ENCODE data around the gene SMARCA2. TPM values are rescaled to one million over a fixed set of nuclear protein-coding genes. Genes with fewer than 3 reads are reported as not detected.

The SMARCA2 gene
- total RNA-seq, 1 donor from 2014 or later, result 4.2 TPM

DNA sequence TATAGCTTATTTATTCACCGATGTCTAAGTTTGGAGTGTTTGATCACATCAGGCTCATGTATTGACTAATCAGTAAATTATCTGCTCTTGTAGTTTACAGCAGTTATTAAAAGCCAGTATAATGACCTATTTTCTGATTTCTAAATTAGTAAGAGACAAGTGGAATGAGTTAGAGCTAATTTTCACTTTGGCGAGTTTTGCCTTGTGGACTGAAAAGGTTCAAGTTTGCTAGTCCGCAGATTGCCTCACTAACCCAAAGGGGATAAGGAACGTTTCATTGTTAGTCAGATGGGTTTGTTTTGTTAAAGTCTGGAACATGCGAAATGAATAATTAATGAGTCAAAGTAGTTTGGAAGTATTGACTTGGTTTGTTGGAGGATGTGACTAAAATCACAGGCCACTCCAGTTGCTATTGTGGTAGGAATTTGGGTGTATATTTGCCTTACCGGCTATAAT lies 40.1 kb downstream of the SMARCA2 start:
- Histone ChIP-seq H3K4me3 (no peak overlapping the region), H3K4me2 (no peak overlapping the region), H3K4me1 (no peaks in the 10 kb centered on the region), H3K27ac (no peak overlapping the region), H3K79me2 (ENCODE audit: low read depth) (no peaks in the 10 kb centered on the region), H3K27me3 (no peaks in the 10 kb centered on the region), H3F3A (ENCODE audit: low read depth) (no peaks in the 10 kb centered on the region), H2AFZ (replicated peaks) (no peak overlapping the region), H3K9me3 (ENCODE audit: low read depth) (no peaks in the 10 kb centered on the region), H3K9ac (no peak overlapping the region), H3K36me3 (no peaks in the 10 kb centered on the region), H4K20me1 (ENCODE audit: low read depth) (no peaks in the 10 kb centered on the region)
- peaks cover 2% of the 10 kb centered on the region for H3K27me3 Mint-ChIP-seq (ENCODE audit: insufficient read depth, low read depth)
- TF ChIP-seq, protein P1, sequence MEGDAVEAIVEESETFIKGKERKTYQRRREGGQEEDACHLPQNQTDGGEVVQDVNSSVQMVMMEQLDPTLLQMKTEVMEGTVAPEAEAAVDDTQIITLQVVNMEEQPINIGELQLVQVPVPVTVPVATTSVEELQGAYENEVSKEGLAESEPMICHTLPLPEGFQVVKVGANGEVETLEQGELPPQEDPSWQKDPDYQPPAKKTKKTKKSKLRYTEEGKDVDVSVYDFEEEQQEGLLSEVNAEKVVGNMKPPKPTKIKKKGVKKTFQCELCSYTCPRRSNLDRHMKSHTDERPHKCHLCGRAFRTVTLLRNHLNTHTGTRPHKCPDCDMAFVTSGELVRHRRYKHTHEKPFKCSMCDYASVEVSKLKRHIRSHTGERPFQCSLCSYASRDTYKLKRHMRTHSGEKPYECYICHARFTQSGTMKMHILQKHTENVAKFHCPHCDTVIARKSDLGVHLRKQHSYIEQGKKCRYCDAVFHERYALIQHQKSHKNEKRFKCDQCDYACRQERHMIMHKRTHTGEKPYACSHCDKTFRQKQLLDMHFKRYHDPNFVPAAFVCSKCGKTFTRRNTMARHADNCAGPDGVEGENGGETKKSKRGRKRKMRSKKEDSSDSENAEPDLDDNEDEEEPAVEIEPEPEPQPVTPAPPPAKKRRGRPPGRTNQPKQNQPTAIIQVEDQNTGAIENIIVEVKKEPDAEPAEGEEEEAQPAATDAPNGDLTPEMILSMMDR (IDR thresholded peaks at IDR 0.05), result no peak
- no peak for TF ChIP-seq EZH2phosphoT487 (IDR thresholded peaks at IDR 0.05)
- no peak for TF ChIP-seq EZH2 (IDR thresholded peaks at IDR 0.05)
- no peak overlapping the region for H3K27ac Mint-ChIP-seq
- no peaks in the 10 kb centered on the region for H3K9me3 Mint-ChIP-seq
- H3K4me3 Mint-ChIP-seq, result no peak overlapping the region
- no peak for DNase-seq (ENCODE audit: low spot score)
- no peaks in the 10 kb centered on the region for H3K36me3 Mint-ChIP-seq
- no peaks in the 10 kb centered on the region for H3K4me1 Mint-ChIP-seq

DNA sequence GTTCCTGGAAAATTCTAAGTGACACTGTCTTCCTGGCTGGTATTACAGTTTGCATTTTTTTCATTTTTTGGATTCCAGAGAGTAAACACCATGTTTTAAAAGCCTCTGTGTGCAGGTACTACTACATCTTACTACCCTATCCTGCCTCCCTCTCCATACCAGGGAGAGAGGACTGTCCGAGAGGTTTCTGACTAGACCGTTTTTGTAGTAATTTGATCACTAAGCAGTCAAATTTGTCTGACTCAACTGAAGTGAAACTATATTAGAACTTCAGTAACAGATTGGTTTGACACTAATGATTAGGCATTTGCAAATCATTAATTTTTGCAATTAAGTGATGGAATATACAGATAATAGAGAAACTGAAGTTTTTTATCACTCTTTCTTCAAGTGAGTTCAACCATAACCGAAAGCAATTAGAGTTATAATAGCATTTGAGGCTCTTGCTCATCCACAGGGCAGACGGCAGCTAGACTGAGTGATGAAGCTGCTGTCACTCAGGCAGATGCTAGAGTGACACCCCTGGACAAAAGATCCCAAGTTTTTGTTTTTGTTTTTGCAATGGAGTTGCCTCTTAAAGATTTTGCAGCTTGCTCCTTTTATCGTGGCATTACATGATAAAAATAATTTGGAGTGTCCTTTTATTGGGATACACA lies 44.3 kb downstream of the SMARCA2 start:
- DNase-seq (ENCODE audit: low spot score), result no peak
- Histone ChIP-seq H2AFZ (replicated peaks) (no peak overlapping the region), H3K4me2 (no peak overlapping the region), H4K20me1 (ENCODE audit: low read depth) (no peaks in the 10 kb centered on the region), H3K9ac (no peak overlapping the region), H3K27me3 (no peaks in the 10 kb centered on the region), H3K9me3 (ENCODE audit: low read depth) (no peaks in the 10 kb centered on the region), H3K79me2 (ENCODE audit: low read depth) (no peaks in the 10 kb centered on the region), H3K36me3 (no peaks in the 10 kb centered on the region), H3F3A (ENCODE audit: low read depth) (no peaks in the 10 kb centered on the region), H3K27ac (no peak overlapping the region), H3K4me1 (no peaks in the 10 kb centered on the region), H3K4me3 (no peak overlapping the region)
- H3K27ac Mint-ChIP-seq, result no peak overlapping the region
- no peaks in the 10 kb centered on the region for H3K36me3 Mint-ChIP-seq
- TF ChIP-seq EZH2 (IDR thresholded peaks at IDR 0.05), result no peak
- H3K9me3 Mint-ChIP-seq, result no peaks in the 10 kb centered on the region
- H3K27me3 Mint-ChIP-seq (ENCODE audit: insufficient read depth, low read depth), result peaks cover 2% of the 10 kb centered on the region
- H3K4me3 Mint-ChIP-seq, result no peak overlapping the region
- no peaks in the 10 kb centered on the region for H3K4me1 Mint-ChIP-seq

DNA sequence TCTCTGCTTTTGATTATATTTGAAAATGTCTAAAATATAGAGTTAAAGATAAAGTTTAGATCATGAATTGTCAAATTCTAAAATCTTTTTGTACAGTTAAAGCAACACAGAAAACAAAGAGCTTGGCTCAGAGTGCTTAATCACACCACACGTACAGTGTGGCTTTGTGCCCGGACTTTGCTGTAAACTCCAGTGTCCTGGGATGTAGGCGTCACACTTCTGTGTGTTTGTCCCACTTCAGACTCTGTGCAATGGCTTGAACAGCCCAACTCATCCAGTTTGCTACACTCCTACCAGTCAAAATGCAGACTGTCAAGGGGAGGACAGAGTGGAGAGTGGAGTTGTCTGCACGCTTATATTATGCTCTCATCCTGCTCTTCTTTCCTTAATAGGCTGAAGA lies 45.3 kb downstream of the SMARCA2 start:
- H3K4me1 ChIP-seq, result no peaks in the 10 kb centered on the region
- no peak overlapping the region for H3K9ac ChIP-seq
- H2AFZ ChIP-seq (replicated peaks), result no peak overlapping the region
- no peaks in the 10 kb centered on the region for H3K79me2 ChIP-seq (ENCODE audit: low read depth)
- H4K20me1 ChIP-seq (ENCODE audit: low read depth), result no peaks in the 10 kb centered on the region
- H3K27ac ChIP-seq, result no peak overlapping the region
- H3K9me3 Mint-ChIP-seq, result no peaks in the 10 kb centered on the region
- H3K4me3 Mint-ChIP-seq, result no peak overlapping the region
- H3K9me3 ChIP-seq (ENCODE audit: low read depth), result no peaks in the 10 kb centered on the region
- peaks cover 2% of the 10 kb centered on the region for H3K27me3 Mint-ChIP-seq (ENCODE audit: insufficient read depth, low read depth)
- H3K36me3 ChIP-seq, result no peaks in the 10 kb centered on the region
- H3K27ac Mint-ChIP-seq, result no peak overlapping the region
- no peak overlapping the region for H3K4me2 ChIP-seq
- no peaks in the 10 kb centered on the region for H3K36me3 Mint-ChIP-seq
- no peaks in the 10 kb centered on the region for H3F3A ChIP-seq (ENCODE audit: low read depth)
- TF ChIP-seq EZH2 (IDR thresholded peaks at IDR 0.05) (no peak), EZH2phosphoT487 (IDR thresholded peaks at IDR 0.05) (no peak)
- TF ChIP-seq, protein P1 (IDR thresholded peaks at IDR 0.05), result no peak
- H3K4me3 ChIP-seq, result no peak overlapping the region
- DNase-seq (ENCODE audit: low spot score), result no peak
- no peaks in the 10 kb centered on the region for H3K27me3 ChIP-seq
- H3K4me1 Mint-ChIP-seq, result no peaks in the 10 kb centered on the region

DNA sequence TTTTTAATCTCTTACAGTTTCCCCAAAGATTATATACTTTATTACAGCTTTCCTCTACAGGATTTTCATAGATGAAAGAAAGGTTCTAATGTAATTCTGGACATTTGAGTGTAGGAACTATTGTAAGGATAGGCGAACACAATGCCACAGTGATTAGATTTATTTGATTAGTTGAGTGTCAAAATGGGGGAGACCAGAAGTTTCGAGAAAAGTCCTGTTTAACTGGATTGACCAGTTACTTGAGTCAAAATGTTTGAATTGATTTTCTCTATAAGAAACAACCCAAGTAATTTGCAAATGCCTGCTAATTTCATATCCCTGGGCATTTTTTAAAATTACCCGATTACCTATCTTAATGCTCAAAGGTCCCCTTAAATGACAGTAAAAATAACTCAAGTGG lies 50.6 kb downstream of the SMARCA2 start:
- H3K9ac ChIP-seq, result no peak overlapping the region
- no peaks in the 10 kb centered on the region for H3K4me1 ChIP-seq
- TF ChIP-seq, protein P1 (IDR thresholded peaks at IDR 0.05), result no peak
- TF ChIP-seq EZH2phosphoT487 (IDR thresholded peaks at IDR 0.05) (no peak), EZH2 (IDR thresholded peaks at IDR 0.05) (no peak)
- H3K9me3 Mint-ChIP-seq, result no peaks in the 10 kb centered on the region
- H3K4me2 ChIP-seq, result no peak overlapping the region
- H3K27me3 ChIP-seq, result no peaks in the 10 kb centered on the region
- H3K36me3 ChIP-seq, result no peaks in the 10 kb centered on the region
- H3K36me3 Mint-ChIP-seq, result no peaks in the 10 kb centered on the region
- H4K20me1 ChIP-seq (ENCODE audit: low read depth), result no peaks in the 10 kb centered on the region
- H3K27ac ChIP-seq, result no peak overlapping the region
- H3K4me3 ChIP-seq, result no peak overlapping the region
- no peaks in the 10 kb centered on the region for H3K79me2 ChIP-seq (ENCODE audit: low read depth)
- no peak overlapping the region for H2AFZ ChIP-seq (replicated peaks)
- H3K4me3 Mint-ChIP-seq, result no peak overlapping the region
- H3K4me1 Mint-ChIP-seq, result no peaks in the 10 kb centered on the region
- H3K27me3 Mint-ChIP-seq (ENCODE audit: insufficient read depth, low read depth), result no peaks in the 10 kb centered on the region
- no peaks in the 10 kb centered on the region for H3K9me3 ChIP-seq (ENCODE audit: low read depth)
- no peaks in the 10 kb centered on the region for H3F3A ChIP-seq (ENCODE audit: low read depth)
- no peak for DNase-seq (ENCODE audit: low spot score)
- H3K27ac Mint-ChIP-seq, result no peak overlapping the region
